Endodermal cell (in vitro differentiated cells): ENCODE results near the gene NEUROD1. TPM values are rescaled to one million over a fixed set of nuclear protein-coding genes. Genes with fewer than 3 reads are reported as not detected.

Experiments used
- DNase-seq: peaks from one replicate; pipeline ENCODE4 v3.0.0-alpha.2; 2017
- H3K27ac ChIP-seq: 2 replicates; pipeline ENCODE4 v1.5.1; 2013; ENCODE audit warnings: mild to moderate bottlenecking, low read depth, low read length, moderate library complexity
- H3K27me3 ChIP-seq: 2 replicates; pipeline ENCODE4 v1.6.1; 2013; ENCODE audit warnings: mild to moderate bottlenecking, low read length, moderate library complexity; ENCODE audit not compliant: insufficient read depth, control insufficient read depth, poor library complexity, severe bottlenecking
- H3K36me3 ChIP-seq: 2 replicates; pipeline ENCODE4 v1.7.0; 2013; ENCODE audit warnings: mild to moderate bottlenecking, low read length, moderate library complexity; ENCODE audit not compliant: control insufficient read depth, insufficient read depth
- H3K4me1 ChIP-seq: one replicate; pipeline ENCODE4 v1.7.0; 2013; ENCODE audit warnings: low read length; ENCODE audit not compliant: control insufficient read depth, insufficient read depth
- H3K4me3 ChIP-seq: 2 replicates; pipeline ENCODE4 v1.5.1; 2013; ENCODE audit warnings: mild to moderate bottlenecking, low read length, moderate library complexity
- H3K9ac ChIP-seq: 2 replicates; pipeline ENCODE4 v1.6.1; 2013; ENCODE audit warnings: mild to moderate bottlenecking, low read length, moderate library complexity; ENCODE audit not compliant: poor library complexity, severe bottlenecking; ENCODE audit errors: extremely low read depth
- H3K9me3 ChIP-seq: 2 replicates; pipeline ENCODE4 v1.6.1; 2013; ENCODE audit warnings: mild to moderate bottlenecking, low read length, moderate library complexity; ENCODE audit not compliant: control insufficient read depth
- H3K27ac Mint-ChIP-seq: 2 replicates; pipeline ENCODE4 v1.8.0; 2020; ENCODE audit warnings: mixed read lengths
- H3K27me3 Mint-ChIP-seq: 2 replicates; pipeline ENCODE4 v1.8.0; 2021; ENCODE audit warnings: mild to moderate bottlenecking, mixed read lengths; ENCODE audit not compliant: insufficient read depth
- H3K36me3 Mint-ChIP-seq: 2 replicates; pipeline ENCODE4 v1.8.0; 2020; ENCODE audit warnings: low read depth, mixed read lengths
- H3K4me1 Mint-ChIP-seq: 2 replicates; pipeline ENCODE4 v1.8.0; 2020; ENCODE audit warnings: mixed read lengths
- H3K4me3 Mint-ChIP-seq: 2 replicates; pipeline ENCODE4 v1.8.0; 2020; ENCODE audit warnings: mild to moderate bottlenecking, moderate library complexity, mixed read lengths
- H3K9me3 Mint-ChIP-seq: 2 replicates; pipeline ENCODE4 v1.8.0; 2020; ENCODE audit warnings: mild to moderate bottlenecking, mixed read lengths
- CTCF ChIP-seq: fragments of 200-600 bp; sonication (generic); conservative IDR thresholded peaks from 2 replicates; pipeline ENCODE4 v1.5.0; 2021; ENCODE audit warnings: antibody characterized with exemption, mild to moderate bottlenecking
- WGBS, 2 experiments: methylation state at CpG; one replicate each; pipeline versions ENCODE4 v1.1.5 to v1.1.7; 2013; ENCODE audit warnings: missing lambda C conversion rate in 2 of 2, mixed read lengths in 1 of 2; ENCODE audit not compliant: insufficient coverage in 1 of 2, insufficient read length in 1 of 2; 5-methylcytosine and 5-hydroxymethylcytosine counted together
- total RNA-seq, 2 donors: library from RNA; stranded (reverse); fragmentation: NEBNext Ultra II Directional in 1 of 2; extraction: Animal tissue kit (Norgen Biotek cat#: 25700) in 1 of 2; gene quantifications; 2 replicates in 1 of 2; 3 replicates in 1 of 2; pipeline ENCODE4 v1.2.1, GENCODE V29; 2021

NEUROD1 gene
- total RNA-seq, 2 donors from 2014 or later: not detected

DNA sequence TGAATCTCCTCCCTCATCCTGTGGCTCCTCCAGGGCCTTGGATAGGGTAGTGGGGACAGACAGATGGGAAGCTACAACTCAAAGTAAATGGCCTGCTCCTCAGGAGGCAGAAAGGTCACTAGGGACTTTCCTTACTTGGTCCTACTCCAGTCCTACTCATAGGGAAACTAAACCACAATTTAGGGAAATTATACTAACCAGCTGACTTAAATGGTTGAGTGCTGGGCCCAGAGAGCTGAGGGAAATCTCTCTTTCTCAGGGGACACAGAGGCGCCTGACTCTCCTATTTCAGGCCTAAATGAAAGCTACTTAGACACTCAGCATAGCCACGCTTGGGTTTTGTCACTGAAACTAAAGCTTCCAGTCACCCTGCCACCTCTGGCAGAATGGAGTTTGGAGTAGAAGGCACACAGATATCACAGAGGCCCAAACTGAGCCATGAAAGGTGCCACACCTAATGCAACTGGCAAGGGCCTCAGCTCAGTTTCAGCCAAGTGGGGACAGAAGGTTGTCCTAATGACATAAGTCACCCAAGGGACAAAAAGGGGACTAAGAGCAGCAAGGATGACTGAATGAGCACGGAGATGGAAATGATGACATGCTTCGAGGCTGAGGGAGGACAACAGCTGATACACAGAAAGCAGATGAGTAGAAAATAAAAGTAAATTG is 47.5 kb downstream of the NEUROD1 start:
- H3K9me3 ChIP-seq: no peaks in the 10 kb centered on the region
- TF ChIP-seq CTCF: no peak
- no peak overlapping the region for H3K4me3 ChIP-seq
- no peak overlapping the region for H3K27ac ChIP-seq
- no peaks in the 10 kb centered on the region for H3K36me3 Mint-ChIP-seq
- H3K27me3 Mint-ChIP-seq: peaks cover 9% of the 10 kb centered on the region
- no peak overlapping the region for H3K4me3 Mint-ChIP-seq
- H3K9me3 Mint-ChIP-seq: no peaks in the 10 kb centered on the region
- no peaks in the 10 kb centered on the region for H3K36me3 ChIP-seq
- no peaks in the 10 kb centered on the region for H3K4me1 ChIP-seq
- H3K27ac Mint-ChIP-seq: no peak overlapping the region
- H3K4me1 Mint-ChIP-seq: no peaks in the 10 kb centered on the region
- H3K9ac ChIP-seq: no peak overlapping the region
- WGBS, 2 experiments: 87 to 94% methylated on average over 2 to 4 of the region's 4 CpGs
- DNase-seq: no peak
- H3K27me3 ChIP-seq: no peaks in the 10 kb centered on the region

DNA sequence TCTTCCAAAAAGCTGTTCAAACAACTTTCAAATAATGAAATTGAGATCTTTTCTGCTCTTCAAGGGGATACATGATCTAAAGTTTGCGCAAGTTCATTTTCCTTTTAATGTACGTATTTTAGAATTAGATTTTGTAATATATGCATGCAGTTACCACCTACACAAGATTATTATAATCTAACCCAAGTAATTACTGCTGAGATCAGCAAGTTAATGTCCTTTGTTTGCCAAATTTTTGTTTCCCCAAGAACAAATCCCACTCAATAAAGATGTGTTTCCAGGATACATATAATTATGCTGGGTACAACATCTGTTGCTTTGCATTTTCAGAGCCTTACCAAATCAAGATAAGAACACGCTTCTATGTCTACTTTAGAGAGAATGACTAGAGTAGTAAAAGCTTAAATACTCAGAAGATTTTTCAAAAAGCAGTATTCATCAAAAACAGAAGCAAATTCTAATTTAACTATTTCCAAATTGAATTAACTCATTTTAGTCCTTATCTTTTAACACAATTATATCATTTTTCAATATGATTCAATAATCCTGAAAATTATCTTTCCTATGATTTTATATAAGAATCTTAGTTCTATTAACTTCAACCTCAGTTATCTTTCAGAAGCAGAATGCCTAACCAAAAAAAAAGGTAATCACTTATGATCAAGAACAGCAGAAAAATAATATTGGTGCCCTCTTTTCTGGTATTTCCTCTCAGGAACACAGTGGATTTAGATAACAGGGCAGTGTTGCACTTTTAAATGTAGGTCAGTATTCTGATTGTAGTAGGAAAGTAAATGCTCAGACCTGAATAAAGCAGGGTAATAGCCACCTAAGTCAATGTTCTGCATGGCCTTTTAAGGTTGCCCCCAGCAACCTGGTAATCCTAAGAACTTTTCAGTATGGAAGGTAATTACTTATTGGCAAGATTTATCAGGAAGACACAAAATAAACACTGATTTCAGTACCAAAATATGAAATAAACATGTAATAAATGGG is 51.4 kb downstream of the NEUROD1 start:
- DNase-seq: no peak
- no peaks in the 10 kb centered on the region for H3K36me3 ChIP-seq
- WGBS, 2 experiments: 84 to 100% methylated on average over 1 to 3 of the region's 3 CpGs
- Mint-ChIP-seq H3K9me3 (no peaks in the 10 kb centered on the region), H3K4me3 (no peak overlapping the region), H3K27me3 (peaks cover 11% of the 10 kb centered on the region), H3K27ac (no peak overlapping the region), H3K36me3 (no peaks in the 10 kb centered on the region), H3K4me1 (no peaks in the 10 kb centered on the region)
- H3K4me1 ChIP-seq: no peaks in the 10 kb centered on the region
- no peak overlapping the region for H3K27ac ChIP-seq
- TF ChIP-seq CTCF: no peak
- H3K4me3 ChIP-seq: no peak overlapping the region
- H3K9me3 ChIP-seq: no peaks in the 10 kb centered on the region
- peaks cover 5% of the 10 kb centered on the region for H3K27me3 ChIP-seq
- no peak overlapping the region for H3K9ac ChIP-seq

GRCh38 chr2:181627545-181627944 is 52.8 kb downstream of the NEUROD1 start:
- WGBS, 2 experiments: 96 to 100% methylated on average over 1 to 3 of the region's 3 CpGs
- TF ChIP-seq CTCF: no peak
- no peak overlapping the region for H3K27ac ChIP-seq
- H3K27me3 ChIP-seq: peaks cover 5% of the 10 kb centered on the region
- Mint-ChIP-seq H3K36me3 (no peaks in the 10 kb centered on the region), H3K4me1 (no peaks in the 10 kb centered on the region), H3K4me3 (no peak overlapping the region), H3K27ac (no peak overlapping the region), H3K9me3 (no peaks in the 10 kb centered on the region), H3K27me3 (peaks cover 11% of the 10 kb centered on the region)
- no peak for DNase-seq
- no peak overlapping the region for H3K9ac ChIP-seq
- H3K4me1 ChIP-seq: no peaks in the 10 kb centered on the region
- no peaks in the 10 kb centered on the region for H3K36me3 ChIP-seq
- H3K4me3 ChIP-seq: no peak overlapping the region
- H3K9me3 ChIP-seq: no peaks in the 10 kb centered on the region
